GM23248 (cell line): ENCODE measurements around the gene UIMC1.

ENCODE experiments used
- EZH2 ChIP-seq: fragments of 200-600 bp; sonication (generic); IDR thresholded peaks from 2 replicates; pipeline ENCODE4 v1.6.1; 2018; ENCODE audit warnings: antibody characterized with exemption, mild to moderate bottlenecking; ENCODE audit not compliant: insufficient read depth, poor library complexity, severe bottlenecking
- EZH2phosphoT487 ChIP-seq: fragments of 200-600 bp; sonication (generic); IDR thresholded peaks from 2 replicates; pipeline ENCODE4 v1.6.1; 2018; ENCODE audit warnings: antibody characterized with exemption, moderate library complexity, mild to moderate bottlenecking, low read depth; ENCODE audit not compliant: insufficient read depth

- no peak for TF ChIP-seq EZH2
- no peak for TF ChIP-seq EZH2phosphoT487
Observed at GRCh38 chr5:176878906-176879662, 127.5 kb downstream of the UIMC1 start.
